B cell (primary cell): Measurements from ENCODE around the gene BCL3. TPM values are rescaled to one million over a fixed set of nuclear protein-coding genes. Genes with fewer than 3 reads are reported as not detected.

ENCODE experiments used
- ATAC-seq: fragments of 200-7000 bp; cut with Tn5 transposase; one replicate; pipeline ENCODE4 v1.10.0; 2021; ENCODE audit warnings: low read depth, mild to moderate bottlenecking, moderate number of reproducible peaks, moderate library complexity
- CTCF ChIA-PET: fragments of 350-600 bp; sonication (Branson Sonifier 250); formaldehyde crosslinking; loops from one replicate; lab custom pipeline; 2021; ENCODE audit warnings: antibody characterized with exemption, inconsistent platforms; lab: Charles Lee
- POLR2A ChIA-PET: fragments of 350-600 bp; sonication (Branson Sonifier 250); formaldehyde crosslinking; loops from one replicate; lab custom pipeline; 2021; ENCODE audit warnings: antibody characterized with exemption; lab: Charles Lee
- DNase-seq: peaks from one replicate; pipeline ENCODE4 v3.0.0; 2013
- H2AFZ ChIP-seq: 2 replicates; pipeline ENCODE4 v1.6.1; 2012; ENCODE audit warnings: mild to moderate bottlenecking, low read depth, low read length; ENCODE audit not compliant: insufficient read depth, poor library complexity, severe bottlenecking
- H3K27ac ChIP-seq, 2 donors: 1 replicate in 1 of 2; 2 replicates in 1 of 2; pipeline ENCODE4 v1.5.1; 2012 to 2013; ENCODE audit warnings: low read length in 2 of 2, mild to moderate bottlenecking in 2 of 2, moderate library complexity in 1 of 2
- H3K27me3 ChIP-seq, 4 experiments: fragments of 200-600 bp in 1 of 4; sonication (generic) in 1 of 4; replicated peaks in 1 of 4; 1 replicate in 2 of 4; 2 replicates in 2 of 4; pipeline versions ENCODE4 v1.6.1 to v1.7.0; 2013 to 2016; ENCODE audit warnings: low read length in 3 of 4, mild to moderate bottlenecking in 2 of 4, mixed read lengths in 1 of 4, moderate library complexity in 1 of 4; ENCODE audit not compliant: insufficient read depth in 4 of 4, control insufficient read depth in 3 of 4; ENCODE audit errors: control extremely low read depth in 1 of 4
- H3K36me3 ChIP-seq, 2 experiments: replicated peaks in 1 of 2; 1 replicate in 1 of 2; 2 replicates in 1 of 2; pipeline versions ENCODE4 v1.6.1 to v1.7.1; 2013; ENCODE audit warnings: low read length in 1 of 2; ENCODE audit not compliant: insufficient read depth in 2 of 2, control insufficient read depth in 1 of 2; ENCODE audit errors: control extremely low read depth in 1 of 2, extremely low read depth in 1 of 2
- H3K4me1 ChIP-seq, 2 donors: fragments of 200-600 bp in 1 of 2; sonication (generic) in 1 of 2; 1 replicate in 1 of 2; 2 replicates in 1 of 2; pipeline versions ENCODE4 v1.5.1 to v1.6.1; 2013 to 2017; ENCODE audit warnings: low read length in 2 of 2; ENCODE audit not compliant: control insufficient read depth in 2 of 2, insufficient read depth in 2 of 2
- H3K4me2 ChIP-seq: replicated peaks from 2 replicates; pipeline ENCODE3; 2012; ENCODE audit warnings: mild to moderate bottlenecking, low read depth, low read length; ENCODE audit not compliant: poor library complexity, severe bottlenecking
- H3K4me3 ChIP-seq, 5 experiments: fragments of 200-600 bp in 1 of 5; sonication (generic) in 1 of 5; 1 replicate in 3 of 5; 2 replicates in 2 of 5; pipeline versions ENCODE4 v1.5.1 to v1.7.0; 2011 to 2016; ENCODE audit warnings: low read length in 4 of 5, mild to moderate bottlenecking in 4 of 5, low read depth in 2 of 5, control low read depth in 1 of 5, moderate library complexity in 1 of 5; ENCODE audit not compliant: insufficient read depth in 1 of 5; ENCODE audit errors: control extremely low read depth in 1 of 5, extremely low read depth in 1 of 5
- H3K79me2 ChIP-seq: fragments of 200-600 bp; sonication (generic); one replicate; pipeline ENCODE4 v1.6.0; 2016; ENCODE audit warnings: low read length; ENCODE audit not compliant: control insufficient read depth, insufficient read depth
- H3K9ac ChIP-seq: fragments of 200-600 bp; sonication (generic); 2 replicates; pipeline ENCODE4 v1.6.1; 2017; ENCODE audit warnings: mild to moderate bottlenecking, low read length, moderate library complexity
- H3K9me3 ChIP-seq, 3 donors: one replicate each; pipeline versions ENCODE4 v1.6.1 to v1.7.1; 2013; ENCODE audit warnings: low read length in 2 of 3; ENCODE audit not compliant: control insufficient read depth in 2 of 3, insufficient read depth in 1 of 3; ENCODE audit errors: control extremely low read depth in 1 of 3
- H4K20me1 ChIP-seq: 2 replicates; pipeline ENCODE4 v1.6.0; 2012; ENCODE audit warnings: mild to moderate bottlenecking, low read length; ENCODE audit not compliant: insufficient read depth, control insufficient read depth, poor library complexity, severe bottlenecking
- H3K27ac Mint-ChIP-seq: one replicate; pipeline ENCODE4 v1.8.0; 2021; ENCODE audit warnings: mixed read lengths
- H3K27me3 Mint-ChIP-seq: one replicate; pipeline ENCODE4 v1.8.0; 2021; ENCODE audit warnings: mixed read lengths
- H3K4me1 Mint-ChIP-seq: one replicate; pipeline ENCODE4 v1.8.0; 2021; ENCODE audit warnings: mixed read lengths
- H3K4me3 Mint-ChIP-seq: one replicate; pipeline ENCODE4 v1.8.0; 2021; ENCODE audit warnings: mixed read lengths
- H3K9me3 Mint-ChIP-seq: one replicate; pipeline ENCODE4 v1.8.0; 2022; ENCODE audit warnings: mixed read lengths; ENCODE audit not compliant: insufficient read depth
- CTCF ChIP-seq: fragments of 200-600 bp; IDR thresholded peaks from one replicate; pipeline ENCODE4 v1.8.0; 2022; ENCODE audit warnings: antibody characterized with exemption, mild to moderate bottlenecking
- EZH2 ChIP-seq: IDR thresholded peaks from 2 replicates; pipeline ENCODE4 v1.6.1; 2012; ENCODE audit warnings: borderline replicate concordance, low read depth, mild to moderate bottlenecking, moderate library complexity, low read length; ENCODE audit not compliant: insufficient read depth, poor library complexity, severe bottlenecking
- WGBS: methylation state at CpG from one replicate; pipeline ENCODE4 v1.1.5; 2013; ENCODE audit warnings: missing lambda C conversion rate; ENCODE audit not compliant: insufficient coverage; 5-methylcytosine and 5-hydroxymethylcytosine counted together
- intact Hi-C: fragments of 100-400 bp; cut with micrococcal nuclease; formaldehyde crosslinking; loops from one replicate; pipeline ENCODE4 v1.10.0; 2022
- polyA plus RNA-seq: library from polyadenylated mRNA; depleted of rRNA; stranded (reverse); fragments of >200 nt; gene quantifications from 2 replicates; pipeline ENCODE4 v1.2.3, GENCODE V29; 2012
- total RNA-seq, 2 donors: library from RNA; stranded (reverse); fragments of 120-200 nt in 1 of 2; gene quantifications; 1 replicate in 1 of 2; 2 replicates in 1 of 2; pipeline versions ENCODE4 v1.2.3 to v1.2.4, GENCODE V29; 2013 to 2022

The BCL3 gene
- total and polyA plus RNA-seq, 2 donors (not counting 1 experiment from before 2014, with no cell fraction given) = 52.3 to 147 TPM

- H3K4me1 ChIP-seq = peaks cover 10% of the 10 kb centered on the region in 2 donors
- H3K79me2 ChIP-seq = no peaks in the 10 kb centered on the region
- peaks cover 35% of the 10 kb centered on the region for H3K27me3 Mint-ChIP-seq
- no peak overlapping the region for H3K27ac Mint-ChIP-seq
- H3K4me2 ChIP-seq = no peak overlapping the region
- no peak for TF ChIP-seq CTCF
- TF ChIP-seq EZH2 = no peak
- H3K27me3 ChIP-seq = peaks cover 0 to 35% (median 7%) of the 10 kb centered on the region in 4 experiments
- H2AFZ ChIP-seq = no peak overlapping the region
- ChIA-PET POLR2A (no interaction called here), CTCF (interaction anchor here (2.4 to 3.8 kb wide), 2 partner anchors 35 to 83 kb away, joined by 10 to 18 read pairs; no protein-coding TSS in a partner anchor)
- 92% methylated on average over 5 of the region's 7 CpGs for WGBS
- H3K9me3 Mint-ChIP-seq = no peaks in the 10 kb centered on the region
- no peaks in the 10 kb centered on the region for H3K36me3 ChIP-seq
- intact Hi-C loops = loop anchor here (10.0 kb wide), 1 partner anchor 439 kb away; the partner anchor contains the start of gene EXOC3L2
- peaks cover 0 to 7% (median 0%) of the 10 kb centered on the region in 3 donors for H3K9me3 ChIP-seq
- ATAC-seq (no peak), DNase-seq (no peak)
- H3K4me3 ChIP-seq = no peak overlapping the region
- H3K4me1 Mint-ChIP-seq = peaks cover 9% of the 10 kb centered on the region
- no peak overlapping the region for H3K9ac ChIP-seq
- H3K27ac ChIP-seq = no peak overlapping the region
- no peaks in the 10 kb centered on the region for H4K20me1 ChIP-seq
- no peak overlapping the region for H3K4me3 Mint-ChIP-seq
Measured at GRCh38 chr19:44806291-44806690, 57.8 kb downstream of the BCL3 start.

DNA sequence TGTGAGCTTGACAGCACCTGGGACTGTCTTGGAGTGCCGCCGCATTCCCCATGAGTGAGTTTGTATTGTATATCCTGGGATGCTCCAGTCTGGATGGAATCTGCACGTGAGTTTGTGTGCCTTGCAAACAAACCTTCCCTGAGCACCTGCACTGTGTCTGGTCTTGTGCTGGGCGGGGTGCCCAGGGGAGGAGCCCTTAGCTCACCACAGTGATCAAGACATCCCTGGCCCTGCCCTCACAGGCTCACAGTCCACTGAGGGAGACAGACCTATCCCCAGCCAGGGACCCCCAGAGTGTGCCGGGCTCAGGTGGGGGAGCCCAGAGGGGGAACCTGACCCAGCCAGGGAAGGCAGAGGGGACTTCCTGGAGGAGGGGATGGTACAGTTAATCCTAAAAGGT lies 58.7 kb downstream of the BCL3 start:
- peaks cover 9% of the 10 kb centered on the region for H3K4me1 Mint-ChIP-seq
- no peak for DNase-seq
- Histone ChIP-seq H3K79me2 (no peaks in the 10 kb centered on the region), H4K20me1 (no peaks in the 10 kb centered on the region), H2AFZ (no peak overlapping the region), H3K4me2 (no peak overlapping the region), H3K27ac (no peak overlapping the region), H3K4me1 (peaks cover 10% of the 10 kb centered on the region in 2 donors), H3K9me3 (peaks cover 0 to 7% (median 0%) of the 10 kb centered on the region in 3 donors), H3K27me3 (peaks cover 0 to 35% (median 7%) of the 10 kb centered on the region in 4 experiments), H3K9ac (no peak overlapping the region), H3K36me3 (no peaks in the 10 kb centered on the region), H3K4me3 (no peak overlapping the region)
- TF ChIP-seq EZH2 = no peak
- no peak for TF ChIP-seq CTCF
- no peak overlapping the region for H3K4me3 Mint-ChIP-seq
- H3K27me3 Mint-ChIP-seq = peaks cover 35% of the 10 kb centered on the region
- no peaks in the 10 kb centered on the region for H3K9me3 Mint-ChIP-seq
- WGBS = 87% methylated on average over 3 of the region's 5 CpGs
- POLR2A ChIA-PET = no interaction called here
- CTCF ChIA-PET = interaction anchor here (0.9 to 2.4 kb wide), 4 partner anchors 12 to 82 kb away, joined by 3 to 11 read pairs (median 6); no protein-coding TSS in a partner anchor
- intact Hi-C loops = loop anchor here (10.0 kb wide), 1 partner anchor 438 kb away; the partner anchor contains the start of gene EXOC3L2
- no peak overlapping the region for H3K27ac Mint-ChIP-seq
- ATAC-seq = no peak
